ENCODE results near the gene ACCSL.
A peak's percentile ranks its signal among the peaks of the same experiment; 100 is the strongest.

The ACCSL gene

GRCh38 chr11:44046182-44046581 is 1.6 kb upstream of the ACCSL start:
- Histone ChIP-seq H3K4me2 (no peak overlapping the region), H3K9me3 (replicated peaks in 1 of 11) (peaks cover 4 to 6% (median 5%) of the 10 kb centered on the region in 11 experiments; a peak in 21 of 22 replicates), H3K9ac (no peak overlapping the region), H3K27me3 (no peaks in the 10 kb centered on the region), H3K27ac (no peak overlapping the region), H3K36me3 (no peaks in the 10 kb centered on the region), H4K20me1 (no peaks in the 10 kb centered on the region), H3K4me3 (no peak overlapping the region), H3K4me1 (no peaks in the 10 kb centered on the region)
- no peak for TF ChIP-seq Cebpa-rat (IDR thresholded peaks at IDR 0.05)

DNA sequence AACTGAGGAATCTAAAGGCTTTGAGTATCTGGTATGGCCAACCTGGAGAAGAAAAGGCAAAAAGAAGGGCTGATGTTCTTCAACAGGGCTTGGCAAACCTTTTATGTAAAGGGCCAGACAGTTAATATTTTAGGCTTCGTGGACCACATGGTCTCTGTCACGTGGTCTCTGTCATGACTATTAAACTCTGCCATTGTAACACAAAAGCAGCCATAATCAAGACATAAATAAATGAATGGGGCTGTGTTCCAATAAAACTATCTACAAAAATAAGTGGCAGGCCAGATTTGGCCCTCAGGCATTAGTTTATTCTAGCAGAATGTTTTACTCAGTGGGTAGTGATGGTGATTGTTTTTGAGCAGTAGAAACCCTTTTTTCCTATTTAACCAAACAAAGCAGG is 483 bp upstream of the ACCSL start:
- TF ChIP-seq Cebpa-rat (IDR thresholded peaks at IDR 0.05): no peak
- Histone ChIP-seq H3K27ac (no peak overlapping the region), H3K4me2 (no peak overlapping the region), H3K9ac (no peak overlapping the region), H3K27me3 (no peaks in the 10 kb centered on the region), H3K9me3 (replicated peaks in 1 of 11) (no peaks in the 10 kb centered on the region), H3K4me1 (no peaks in the 10 kb centered on the region), H3K4me3 (no peak overlapping the region), H3K36me3 (no peaks in the 10 kb centered on the region), H4K20me1 (no peaks in the 10 kb centered on the region)

DNA sequence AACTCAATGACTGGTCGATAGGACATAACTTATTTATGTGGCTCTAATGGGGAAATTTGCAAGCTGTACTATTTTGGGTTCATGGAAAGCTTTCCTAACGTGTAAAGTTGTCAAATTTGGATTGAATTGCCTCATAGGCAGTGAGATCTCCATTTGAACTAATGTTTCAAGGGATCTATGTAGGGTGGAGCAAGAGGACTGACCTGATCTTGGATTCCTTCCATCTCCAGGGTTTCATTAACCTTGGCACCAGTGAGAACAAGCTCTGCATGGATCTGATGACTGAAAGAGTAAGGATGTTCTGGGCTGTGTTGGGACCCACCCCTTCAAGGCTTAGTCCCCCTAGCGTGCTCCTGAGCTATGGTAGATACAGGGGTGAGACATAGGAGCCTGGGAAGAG is 2.1 kb downstream of the ACCSL start:
- no peak for TF ChIP-seq Cebpa-rat (IDR thresholded peaks at IDR 0.05)
- peaks cover 0 to 5% (median 0%) of the 10 kb centered on the region in 10 experiments; a peak in 3 of 20 replicates for H3K4me1 ChIP-seq
- H3K27ac ChIP-seq: no peak overlapping the region
- H3K4me2 ChIP-seq: no peak overlapping the region
- H4K20me1 ChIP-seq: no peaks in the 10 kb centered on the region
- no peaks in the 10 kb centered on the region for H3K27me3 ChIP-seq
- no peaks in the 10 kb centered on the region for H3K9me3 ChIP-seq (replicated peaks in 1 of 11)
- no peak overlapping the region for H3K9ac ChIP-seq
- H3K36me3 ChIP-seq: no peaks in the 10 kb centered on the region
- no peak overlapping the region for H3K4me3 ChIP-seq

GRCh38 chr11:44051171-44051570 is 3.4 kb downstream of the ACCSL start:
- no peaks in the 10 kb centered on the region for H3K9me3 ChIP-seq (replicated peaks in 1 of 11)
- no peaks in the 10 kb centered on the region for H3K36me3 ChIP-seq
- H3K4me2 ChIP-seq: no peak overlapping the region
- no peak overlapping the region for H3K27ac ChIP-seq
- H3K4me3 ChIP-seq: no peak overlapping the region
- TF ChIP-seq Cebpa-rat (IDR thresholded peaks at IDR 0.05): no peak
- H3K4me1 ChIP-seq: peaks cover 0 to 5% (median 0%) of the 10 kb centered on the region in 10 experiments; a peak in 3 of 20 replicates
- H3K9ac ChIP-seq: no peak overlapping the region
- no peaks in the 10 kb centered on the region for H3K27me3 ChIP-seq
- H4K20me1 ChIP-seq: no peaks in the 10 kb centered on the region

DNA sequence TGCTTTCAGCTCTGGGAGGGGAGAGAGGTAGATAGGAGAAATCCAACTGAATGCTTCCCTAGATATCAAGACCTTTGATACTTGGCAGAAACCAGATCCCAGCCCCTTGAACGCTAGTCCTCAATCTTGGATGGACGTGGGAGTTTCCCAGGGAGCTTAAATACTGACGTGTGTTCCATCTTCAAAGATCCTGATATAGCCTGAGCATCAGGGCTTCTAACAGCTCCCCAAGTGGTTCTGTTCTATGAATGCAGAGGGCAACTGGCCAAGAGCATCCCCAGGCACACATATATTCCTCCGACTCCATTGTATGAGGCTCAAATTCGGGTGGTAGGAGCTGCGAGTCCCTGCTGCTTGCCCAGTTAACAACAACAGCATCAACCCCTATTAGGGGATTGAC is 9.6 kb downstream of the ACCSL start:
- H4K20me1 ChIP-seq: no peaks in the 10 kb centered on the region
- no peak overlapping the region for H3K4me3 ChIP-seq
- no peak overlapping the region for H3K27ac ChIP-seq
- H3K9me3 ChIP-seq (replicated peaks in 1 of 11): no peaks in the 10 kb centered on the region
- H3K36me3 ChIP-seq: no peaks in the 10 kb centered on the region
- no peak overlapping the region for H3K9ac ChIP-seq
- no peak for TF ChIP-seq Cebpa-rat (IDR thresholded peaks at IDR 0.05)
- no peaks in the 10 kb centered on the region for H3K27me3 ChIP-seq
- peaks cover 0 to 5% (median 0%) of the 10 kb centered on the region in 10 experiments; a peak in 3 of 20 replicates for H3K4me1 ChIP-seq
- H3K4me2 ChIP-seq: no peak overlapping the region

DNA sequence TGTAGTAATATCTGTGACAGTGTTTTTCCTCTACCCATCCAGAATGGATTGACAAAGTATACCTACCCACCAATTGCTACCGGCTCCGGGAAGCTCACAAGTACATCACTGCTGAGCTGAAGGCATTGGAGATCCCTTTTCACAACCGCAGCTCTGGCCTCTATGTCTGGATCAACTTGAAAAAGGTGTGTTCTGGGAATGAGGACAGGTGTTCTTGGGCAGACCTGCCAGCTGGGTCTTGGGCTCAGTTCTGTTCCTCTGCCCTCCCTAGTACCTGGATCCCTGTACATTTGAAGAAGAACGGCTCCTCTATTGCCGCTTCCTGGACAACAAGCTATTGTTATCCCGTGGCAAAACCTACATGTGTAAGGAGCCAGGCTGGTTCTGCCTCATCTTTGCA is 10.5 kb downstream of the ACCSL start:
- no peak for TF ChIP-seq Cebpa-rat (IDR thresholded peaks at IDR 0.05)
- Histone ChIP-seq H3K9me3 (replicated peaks in 1 of 11) (no peaks in the 10 kb centered on the region), H3K9ac (no peak overlapping the region), H3K4me2 (no peak overlapping the region), H3K4me3 (no peak overlapping the region), H3K27me3 (no peaks in the 10 kb centered on the region), H3K36me3 (no peaks in the 10 kb centered on the region), H3K27ac (no peak overlapping the region), H3K4me1 (no peaks in the 10 kb centered on the region), H4K20me1 (no peaks in the 10 kb centered on the region)

- H3K4me3 ChIP-seq: no peak overlapping the region
- peak overlapping the region in 1 of 11 experiments; percentile 28; a peak in 1 of 22 replicates for H3K27ac ChIP-seq
Measured at GRCh38 chr11:44065161-44065661, 17.4 kb downstream of the ACCSL start.

GRCh38 chr11:44065841-44066731 is 18.3 kb downstream of the ACCSL start, which contains the start of gene ACCS:
Gene ACCS (plus strand): TSS chr11:44066270. CDS start chr11:44067628, 1,358 bp downstream.
- peaks cover 4 to 20% (median 17%) of the 10 kb centered on the region in 11 experiments; a peak in 18 of 22 replicates for H3K27me3 ChIP-seq
- 0 out of 20 replicates have a peak, but pooled peaks cover 0 to 5% (median 0%) of the 10 kb centered on the region in 10 experiments for H3K4me1 ChIP-seq
- peak within 1 kb of the TSS; percentile 17 to 55 (median 38); a peak in 15 of 22 replicates for H3K9ac ChIP-seq
- peaks cover 0 to 12% (median 0%) of the 10 kb centered on the region in 11 experiments; a peak in 4 of 22 replicates for H3K9me3 ChIP-seq (replicated peaks in 1 of 11)
- no peak for TF ChIP-seq Cebpa-rat (IDR thresholded peaks at IDR 0.05)
- H3K36me3 ChIP-seq: no peaks in the 10 kb centered on the region
- H3K4me3 ChIP-seq: peak within 1 kb of the TSS; percentile 40 to 61 (median 46); a peak in 19 of 20 replicates
- peak within 1 kb of the TSS; percentile 32 to 78 (median 68) for H3K4me2 ChIP-seq
- peak within 1 kb of the TSS in 8 of 11 experiments; percentile 1 to 47 (median 32); a peak in 10 of 22 replicates for H3K27ac ChIP-seq
- H4K20me1 ChIP-seq: no peaks in the 10 kb centered on the region

More at GRCh38 chr11:44065161-44065661, 17.4 kb downstream of the ACCSL start:
- no peak for TF ChIP-seq Cebpa-rat (IDR thresholded peaks at IDR 0.05)
- Histone ChIP-seq H3K36me3 (no peaks in the 10 kb centered on the region), H3K9ac (peak overlapping the region in 1 of 11 experiments; percentile 55; a peak in 2 of 22 replicates), H3K27me3 (peaks cover 4 to 20% (median 17%) of the 10 kb centered on the region in 11 experiments; a peak in 18 of 22 replicates), H3K4me1 (0 out of 20 replicates have a peak, but pooled peaks cover 0 to 5% (median 0%) of the 10 kb centered on the region in 10 experiments), H4K20me1 (no peaks in the 10 kb centered on the region), H3K9me3 (replicated peaks in 1 of 11) (peaks cover 0 to 12% (median 0%) of the 10 kb centered on the region in 11 experiments; a peak in 4 of 22 replicates), H3K4me2 (peak overlapping the region in 2 of 11 experiments; percentile 32 to 44; a peak in 2 of 22 replicates)

DNA sequence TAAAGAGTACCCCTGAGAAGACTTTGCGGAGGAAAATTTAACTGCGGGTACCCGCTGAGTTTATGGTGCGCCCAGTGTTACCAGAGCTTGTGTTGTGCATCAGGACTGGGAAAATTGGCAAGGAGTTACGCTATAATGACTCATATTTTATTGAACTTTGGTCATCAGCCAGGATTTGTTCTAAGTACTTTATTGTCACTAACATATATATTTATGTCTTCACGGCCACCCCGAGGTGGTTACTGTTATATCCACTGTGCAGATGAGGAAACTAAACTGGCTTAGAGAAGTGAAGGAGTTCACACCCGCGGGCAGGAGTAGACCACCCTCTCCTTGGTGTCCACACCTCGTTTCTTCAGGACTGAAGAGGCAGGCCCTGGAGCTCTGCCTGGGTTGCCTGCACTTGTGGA is 19.0 kb downstream of the ACCSL start:
- Histone ChIP-seq H3K4me3 (peak overlapping the region; percentile 40 to 61 (median 46); a peak in 16 of 20 replicates), H3K9me3 (replicated peaks in 1 of 11) (peaks cover 0 to 12% (median 0%) of the 10 kb centered on the region in 11 experiments; a peak in 4 of 22 replicates), H3K27me3 (peaks cover 4 to 20% (median 17%) of the 10 kb centered on the region in 11 experiments; a peak in 18 of 22 replicates), H3K4me1 (0 out of 20 replicates have a peak, but pooled peaks cover 0 to 5% (median 0%) of the 10 kb centered on the region in 10 experiments), H3K4me2 (peak overlapping the region in 10 of 11 experiments; percentile 32 to 78 (median 65); a peak in 19 of 22 replicates), H4K20me1 (no peaks in the 10 kb centered on the region), H3K36me3 (no peaks in the 10 kb centered on the region), H3K9ac (peak overlapping the region in 6 of 11 experiments; percentile 20 to 55 (median 40); a peak in 9 of 22 replicates), H3K27ac (peak overlapping the region in 2 of 11 experiments; percentile 22 to 40; a peak in 3 of 22 replicates)
- TF ChIP-seq Cebpa-rat (IDR thresholded peaks at IDR 0.05): no peak

Measured in BLaER1 treated with 17β-estradiol and CSF1 and Interleukin-3, amounts not matched to agents 10 nM and 100 nM (cell line).